Measurements from ENCODE around the gene CMSS1.

Gene CMSS1

DNA sequence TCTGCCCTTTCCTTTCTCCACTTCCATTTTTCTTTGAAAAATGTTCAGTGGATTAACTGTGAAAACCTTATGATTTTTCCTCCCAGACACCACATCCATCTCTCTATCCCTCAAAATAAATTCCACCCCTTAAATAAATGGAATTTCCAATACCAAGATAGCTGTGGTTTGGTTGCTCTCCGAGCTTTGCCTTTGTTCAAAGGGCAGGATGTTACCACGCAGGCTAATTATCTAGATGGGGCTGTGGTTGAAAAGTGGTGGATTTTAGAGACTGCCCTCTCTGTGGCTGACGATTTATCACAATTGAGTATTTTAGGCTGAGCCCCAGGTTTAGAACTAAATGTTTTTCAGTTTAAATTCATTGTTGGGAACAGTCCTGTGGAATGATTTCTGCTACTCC, 36.9 kb upstream of the CMSS1 start:
- no peak for TF ChIP-seq REST (IDR thresholded peaks at IDR 0.05; ENCODE audit: insufficient read depth in 1 of 2, low read depth in 2 of 2, low read length in 2 of 2)
- TF ChIP-seq POLR2AphosphoS5 (IDR thresholded peaks at IDR 0.05; ENCODE audit: low read depth, low read length): no peak
- no peak for TF ChIP-seq FOXP2 (optimal IDR thresholded peaks at IDR 0.05; ENCODE audit: borderline replicate concordance, extremely low read depth, extremely low read length, insufficient read depth)
- no peak for TF ChIP-seq TAF1 (IDR thresholded peaks at IDR 0.05; ENCODE audit: borderline replicate concordance, insufficient read depth, low read length)
- no peak for TF ChIP-seq SIN3A (IDR thresholded peaks at IDR 0.05; ENCODE audit: borderline replicate concordance, insufficient read depth, low read length)

DNA sequence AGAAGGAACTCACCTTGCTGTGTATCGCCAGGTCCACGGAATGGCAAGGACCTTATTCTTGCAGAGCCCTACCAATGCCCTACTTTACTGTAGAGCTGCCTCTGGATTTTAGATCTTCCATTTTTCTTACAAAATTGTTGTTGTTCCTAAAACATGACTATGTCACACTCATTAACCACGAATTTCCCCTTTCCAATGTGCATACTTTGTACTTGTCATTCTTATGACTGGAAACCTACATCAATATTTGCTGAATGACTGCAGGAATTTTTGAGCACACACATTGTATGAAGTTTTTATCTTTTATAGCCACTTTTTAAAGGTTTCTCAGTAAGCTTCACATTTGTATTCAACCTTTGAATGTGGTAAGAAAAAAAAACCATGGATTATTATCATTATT, 35.9 kb upstream of the CMSS1 start:
- no peak for TF ChIP-seq POLR2AphosphoS5 (IDR thresholded peaks at IDR 0.05; ENCODE audit: low read depth, low read length)
- TF ChIP-seq REST (IDR thresholded peaks at IDR 0.05; ENCODE audit: insufficient read depth in 1 of 2, low read depth in 2 of 2, low read length in 2 of 2): no peak
- no peak for TF ChIP-seq SIN3A (IDR thresholded peaks at IDR 0.05; ENCODE audit: borderline replicate concordance, insufficient read depth, low read length)
- no peak for TF ChIP-seq TAF1 (IDR thresholded peaks at IDR 0.05; ENCODE audit: borderline replicate concordance, insufficient read depth, low read length)
- TF ChIP-seq FOXP2 (optimal IDR thresholded peaks at IDR 0.05; ENCODE audit: borderline replicate concordance, extremely low read depth, extremely low read length, insufficient read depth): no peak

DNA sequence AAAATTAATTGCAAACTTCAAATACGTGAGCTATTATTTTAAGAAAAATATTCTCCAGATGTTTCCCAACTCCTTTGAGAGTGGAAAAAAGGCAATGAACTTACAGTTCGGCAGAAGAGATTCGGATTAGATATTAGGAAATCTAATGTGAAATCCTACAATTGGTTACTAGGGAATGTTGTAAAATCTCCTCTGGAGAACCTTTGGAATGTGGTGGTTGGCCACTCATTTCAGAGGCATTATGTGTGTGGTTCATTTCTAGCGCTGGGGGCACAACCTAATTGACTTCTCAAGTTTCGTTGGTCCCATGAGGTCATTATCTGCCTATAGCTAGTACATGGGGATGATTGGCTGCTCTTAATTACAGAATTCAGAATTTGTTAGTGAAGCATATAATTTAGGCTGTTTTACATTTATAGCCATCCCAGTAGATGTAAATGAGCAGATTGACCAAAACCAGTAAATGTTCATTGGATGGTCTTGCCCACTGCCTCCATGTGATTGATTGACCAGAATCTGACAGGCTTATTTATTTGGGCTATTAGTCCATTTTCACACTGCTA, 34.6 kb upstream of the CMSS1 start:
- TF ChIP-seq SIN3A (IDR thresholded peaks at IDR 0.05; ENCODE audit: borderline replicate concordance, insufficient read depth, low read length) (no peak), POLR2AphosphoS5 (IDR thresholded peaks at IDR 0.05; ENCODE audit: low read depth, low read length) (no peak), REST (IDR thresholded peaks at IDR 0.05; ENCODE audit: insufficient read depth in 1 of 2, low read depth in 2 of 2, low read length in 2 of 2) (no peak), TAF1 (IDR thresholded peaks at IDR 0.05; ENCODE audit: borderline replicate concordance, insufficient read depth, low read length) (no peak), FOXP2 (optimal IDR thresholded peaks at IDR 0.05; ENCODE audit: borderline replicate concordance, extremely low read depth, extremely low read length, insufficient read depth) (no peak)

DNA sequence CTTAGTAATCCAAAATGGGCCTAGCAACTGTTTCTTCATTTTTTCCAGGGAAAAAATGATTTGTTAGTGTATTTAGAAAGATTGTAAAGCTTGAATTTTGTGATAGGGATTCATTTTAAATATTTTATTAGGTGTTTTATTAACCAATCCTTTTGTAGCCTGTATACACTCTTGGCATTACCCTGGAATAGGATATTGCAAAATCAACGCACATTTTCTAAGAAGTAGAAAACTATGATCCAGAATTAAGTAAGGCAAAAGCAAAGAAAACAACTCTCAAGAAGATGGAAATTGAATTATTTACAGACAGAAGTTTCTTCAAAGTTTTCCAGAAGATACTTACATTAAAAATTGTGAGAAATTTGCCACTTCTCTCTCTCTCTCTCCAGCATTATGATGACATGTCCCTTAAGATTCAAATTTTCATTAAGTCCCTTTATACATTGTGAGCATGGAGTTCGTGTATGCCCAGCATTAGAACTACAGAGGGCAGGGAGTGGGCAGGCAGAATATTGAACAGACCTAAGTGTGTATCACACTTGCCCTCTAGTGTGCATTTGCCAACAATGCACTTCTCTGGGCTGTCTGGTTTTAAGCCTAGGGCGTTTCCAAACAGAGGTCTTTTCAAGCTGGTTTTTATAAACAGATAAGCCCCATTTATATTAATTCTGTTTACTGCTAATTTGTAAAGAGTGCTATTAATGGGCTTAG, 28.5 kb upstream of the CMSS1 start:
- TF ChIP-seq FOXP2 (optimal IDR thresholded peaks at IDR 0.05; ENCODE audit: borderline replicate concordance, extremely low read depth, extremely low read length, insufficient read depth): no peak
- TF ChIP-seq TAF1 (IDR thresholded peaks at IDR 0.05; ENCODE audit: borderline replicate concordance, insufficient read depth, low read length): no peak
- TF ChIP-seq POLR2AphosphoS5 (IDR thresholded peaks at IDR 0.05; ENCODE audit: low read depth, low read length): no peak

GRCh38 chr3:99794485-99794884, 23.2 kb upstream of the CMSS1 start:
- TF ChIP-seq SIN3A (IDR thresholded peaks at IDR 0.05; ENCODE audit: borderline replicate concordance, insufficient read depth, low read length): no peak

- TF ChIP-seq REST (IDR thresholded peaks at IDR 0.05; ENCODE audit: insufficient read depth in 1 of 2, low read depth in 2 of 2, low read length in 2 of 2): no peak
- TF ChIP-seq FOXP2 (optimal IDR thresholded peaks at IDR 0.05; ENCODE audit: borderline replicate concordance, extremely low read depth, extremely low read length, insufficient read depth): no peak
- no peak for TF ChIP-seq SIN3A (IDR thresholded peaks at IDR 0.05; ENCODE audit: borderline replicate concordance, insufficient read depth, low read length)
Observed at GRCh38 chr3:99795573-99795972, 22.1 kb upstream of the CMSS1 start.
